ENCODE results near the gene DBN1.

DBN1 gene

GRCh38 chr5:177515580-177515979, 42.1 kb upstream of the DBN1 start:
- no peak for DNase-seq (ENCODE audit: low read depth, low spot score)
- CTCF ChIA-PET = interaction anchor here (0.7 to 5.3 kb wide), 7 partner anchors 10 to 125 kb away, joined by 3 to 105 read pairs (median 5); partner anchors contain the start of gene PDLIM7
- POLR2A ChIA-PET = interaction anchor here (0.7 to 3.5 kb wide), 3 partner anchors 10 to 77 kb away, joined by 3 to 22 read pairs (median 3); partner anchors contain the start of genes PDLIM7 and TMED9
- no peak for TF ChIP-seq CTCF (IDR thresholded peaks at IDR 0.05; ENCODE audit: insufficient read depth, low read length, missing control alignments)
- H3K4me3 ChIP-seq (ENCODE audit: low read depth, low read length) = peak overlapping the region; percentile 100

- H3K4me3 ChIP-seq (ENCODE audit: low read depth, low read length) = no peak overlapping the region
- POLR2A ChIA-PET = interaction anchor here (3.5 kb wide), 1 partner anchor 17 kb away, joined by 22 read pairs; the partner anchor contains the start of gene PDLIM7
- no peak for DNase-seq (ENCODE audit: low read depth, low spot score)
- CTCF ChIA-PET = interaction anchor here (5.3 kb wide), 1 partner anchor 14 kb away, joined by 105 read pairs; the partner anchor contains the start of gene PDLIM7
- TF ChIP-seq CTCF (IDR thresholded peaks at IDR 0.05; ENCODE audit: insufficient read depth, low read length, missing control alignments) = no peak
These were observed 41.1 kb upstream of the DBN1 start for GRCh38 chr5:177514541-177514940.

GRCh38 chr5:177513500-177513899, 40.1 kb upstream of the DBN1 start:
- DNase-seq (ENCODE audit: low read depth, low spot score) = no peak
- TF ChIP-seq CTCF (IDR thresholded peaks at IDR 0.05; ENCODE audit: insufficient read depth, low read length, missing control alignments) = no peak
- ChIA-PET POLR2A (no interaction called here), CTCF (interaction anchor here (5.3 kb wide), 1 partner anchor 13 kb away, joined by 105 read pairs; the partner anchor contains the start of gene PDLIM7)
- H3K4me3 ChIP-seq (ENCODE audit: low read depth, low read length) = no peak overlapping the region

GRCh38 chr5:177512736-177513380, 39.4 kb upstream of the DBN1 start:
- ChIA-PET POLR2A (no interaction called here), CTCF (interaction anchor here (5.3 kb wide), 1 partner anchor 13 kb away, joined by 105 read pairs; the partner anchor contains the start of gene PDLIM7)
- H3K4me3 ChIP-seq (ENCODE audit: low read depth, low read length) = no peak overlapping the region
- DNase-seq (ENCODE audit: low read depth, low spot score) = no peak
- TF ChIP-seq CTCF (IDR thresholded peaks at IDR 0.05; ENCODE audit: insufficient read depth, low read length, missing control alignments) = no peak

- CTCF ChIA-PET = interaction anchor here (2.3 to 3.9 kb wide), 2 partner anchors 11 to 122 kb away, joined by 9 to 51 read pairs; no protein-coding TSS in a partner anchor
- TF ChIP-seq CTCF (IDR thresholded peaks at IDR 0.05; ENCODE audit: insufficient read depth, low read length, missing control alignments) = no peak
- POLR2A ChIA-PET = interaction anchor here (0.5 kb wide), 1 partner anchor 40 kb away, joined by 3 read pairs; no protein-coding TSS in a partner anchor
- no peak for DNase-seq (ENCODE audit: low read depth, low spot score)
- no peak overlapping the region for H3K4me3 ChIP-seq (ENCODE audit: low read depth, low read length)
These were observed 38.6 kb upstream of the DBN1 start for GRCh38 chr5:177511796-177512675.

Measured in AG04449 (cell line).